Panc1 (cell line): ENCODE measurements around the gene DIAPH2. TPM values are rescaled to one million over a fixed set of nuclear protein-coding genes. Genes with fewer than 3 reads are reported as not detected.

ENCODE experiments used
- ATAC-seq: fragments of 200-7000 bp; cut with Tn5 transposase; 2 replicates; pipeline ENCODE4 v1.9.1; 2020; ENCODE audit warnings: mild to moderate bottlenecking, moderate library complexity
- BruUV-seq: library from RNA; stranded (reverse); fragments of 400-500 nt; replicated peaks from 2 replicates; lab custom pipeline; 2021; lab: Mats Ljungman, UMichigan
- CTCF ChIA-PET: fragments of 300-600 bp; sonication (Branson Sonifier 250); formaldehyde crosslinking; loops from one replicate; lab custom pipeline; 2022; ENCODE audit warnings: antibody characterized with exemption; lab: Charles Lee
- POLR2A ChIA-PET: fragments of 300-600 bp; sonication (Branson Sonifier 250); formaldehyde crosslinking; loops from one replicate; lab custom pipeline; 2022; ENCODE audit warnings: antibody characterized with exemption; lab: Charles Lee
- DNase-seq: peaks from one replicate; pipeline ENCODE4 v3.0.0-alpha.2; 2010; ENCODE audit warnings: low read depth, low spot score
- H3K27ac ChIP-seq: 2 replicates; pipeline ENCODE4 v1.5.1; 2011; ENCODE audit warnings: mild to moderate bottlenecking, low read length, inconsistent platforms
- H3K27me3 ChIP-seq: fragments of 200-500 bp; sonication (Bioruptor generic); 2 replicates; pipeline ENCODE4 v1.6.0; 2014; ENCODE audit warnings: low read length, inconsistent platforms; ENCODE audit not compliant: control insufficient read depth, insufficient read depth
- H3K36me3 ChIP-seq: fragments of 200-500 bp; sonication (Bioruptor generic); 2 replicates; pipeline ENCODE4 v1.5.1; 2014; ENCODE audit warnings: inconsistent platforms, mild to moderate bottlenecking, low read length, moderate library complexity; ENCODE audit not compliant: control insufficient read depth, insufficient read depth
- H3K4me1 ChIP-seq: 2 replicates; pipeline ENCODE4 v1.5.1; 2011; ENCODE audit warnings: inconsistent platforms, mild to moderate bottlenecking, low read length, moderate library complexity; ENCODE audit not compliant: control insufficient read depth, insufficient read depth
- H3K4me3 ChIP-seq, 2 experiments: 2 replicates each; pipeline ENCODE4 v1.5.1; 2011 to 2012; ENCODE audit warnings: low read depth in 2 of 2, low read length in 2 of 2, mild to moderate bottlenecking in 2 of 2, inconsistent platforms in 1 of 2, moderate library complexity in 1 of 2
- H3K9me3 ChIP-seq: fragments of 200-500 bp; sonication (Bioruptor generic); 2 replicates; pipeline ENCODE4 v1.5.1; 2014; ENCODE audit warnings: low read depth, mild to moderate bottlenecking, inconsistent platforms, low read length, moderate library complexity; ENCODE audit not compliant: control insufficient read depth, insufficient read depth
- CTCF ChIP-seq: fragments of 450-650 bp; IDR thresholded peaks from 2 replicates; pipeline ENCODE4 v1.5.1; 2017; ENCODE audit warnings: mild to moderate bottlenecking
- POLR2AphosphoS5 ChIP-seq: IDR thresholded peaks from 2 replicates; pipeline ENCODE4 v1.6.1; 2012; ENCODE audit warnings: mild to moderate bottlenecking, low read depth, low read length, moderate library complexity
- REST ChIP-seq, 2 experiments: IDR thresholded peaks; 2 replicates each; pipeline ENCODE4 v1.6.1; 2011 to 2012; ENCODE audit warnings: low read depth in 2 of 2, control low read depth in 1 of 2, low read length in 1 of 2, mild to moderate bottlenecking in 1 of 2, moderate library complexity in 1 of 2; ENCODE audit not compliant: insufficient read depth in 1 of 2
- SIN3A ChIP-seq: IDR thresholded peaks from 2 replicates; pipeline ENCODE4 v1.6.1; 2012; ENCODE audit warnings: low read depth, mild to moderate bottlenecking, low read length, moderate library complexity, borderline replicate concordance; ENCODE audit not compliant: insufficient read depth
- TCF7L2 ChIP-seq: IDR thresholded peaks from 2 replicates; pipeline ENCODE4 v1.6.1; 2011; ENCODE audit warnings: mild to moderate bottlenecking, low read depth, low read length, inconsistent platforms
- in situ Hi-C: cut with HindIII; loops from 2 replicates; pipeline ENCODE4 v1.10.0; 2016; ENCODE audit warnings: low sequenced_read_pairs, low pct_unique_long_range_greater_than_20kb
- intact Hi-C: fragments of 100-400 bp; cut with micrococcal nuclease; formaldehyde crosslinking; loops from one replicate; pipeline ENCODE4 v1.10.0; 2022; ENCODE audit not compliant: unreplicated experiment
- total RNA-seq: library from RNA; stranded (reverse); gene quantifications from one replicate; pipeline ENCODE4 v1.2.1, GENCODE V29; 2021; ENCODE audit not compliant: unreplicated experiment

Gene DIAPH2
- total RNA-seq, 1 experiment from 2014 or later: 17.0 TPM

- no peak for DNase-seq
- H3K4me3 ChIP-seq: no peak overlapping the region
- intact Hi-C loops (no loop called here), in situ Hi-C loops (no loop called here)
- ChIA-PET POLR2A (no interaction called here), CTCF (no interaction called here)
- no peak overlapping the region for H3K27ac ChIP-seq
- TF ChIP-seq POLR2AphosphoS5 (no peak), TCF7L2 (no peak), SIN3A (no peak), REST (IDR thresholded peaks at IDR 0.05; ENCODE audit: insufficient read depth in 1 of 2, low read depth in 2 of 2, low read length in 1 of 2) (no peak), CTCF (no peak)
- no peaks in the 10 kb centered on the region for H3K9me3 ChIP-seq
- no peaks in the 10 kb centered on the region for H3K36me3 ChIP-seq
- H3K4me1 ChIP-seq: no peaks in the 10 kb centered on the region
- H3K27me3 ChIP-seq: no peaks in the 10 kb centered on the region
- no peak for ATAC-seq
- no TSS peak for BruUV-seq
Observed at GRCh38 chrX:96843566-96843965, 158.9 kb downstream of the DIAPH2 start.

GRCh38 chrX:96846841-96847240, 162.2 kb downstream of the DIAPH2 start:
- no peaks in the 10 kb centered on the region for H3K36me3 ChIP-seq

More at GRCh38 chrX:96846841-96847240, 162.2 kb downstream of the DIAPH2 start:
- no peaks in the 10 kb centered on the region for H3K9me3 ChIP-seq
- CTCF ChIA-PET: no interaction called here
- TF ChIP-seq CTCF (no peak), POLR2AphosphoS5 (no peak), SIN3A (no peak), REST (IDR thresholded peaks at IDR 0.05; ENCODE audit: insufficient read depth in 1 of 2, low read depth in 2 of 2, low read length in 1 of 2) (no peak), TCF7L2 (no peak)
- no peak overlapping the region for H3K27ac ChIP-seq
- H3K4me1 ChIP-seq: no peaks in the 10 kb centered on the region
- intact Hi-C loops: no loop called here
- no peak for ATAC-seq
- no TSS peak for BruUV-seq
- DNase-seq: no peak
- in situ Hi-C loops: no loop called here
- H3K4me3 ChIP-seq: no peak overlapping the region
- POLR2A ChIA-PET: no interaction called here
- H3K27me3 ChIP-seq: no peaks in the 10 kb centered on the region
